Measurements from ENCODE around the gene PROCR.
"Not testable (repeated sequence)": the region's sequence is repeated elsewhere in the genome, so short reads cannot be mapped to it uniquely, and the experiment has no call there.

DNA sequence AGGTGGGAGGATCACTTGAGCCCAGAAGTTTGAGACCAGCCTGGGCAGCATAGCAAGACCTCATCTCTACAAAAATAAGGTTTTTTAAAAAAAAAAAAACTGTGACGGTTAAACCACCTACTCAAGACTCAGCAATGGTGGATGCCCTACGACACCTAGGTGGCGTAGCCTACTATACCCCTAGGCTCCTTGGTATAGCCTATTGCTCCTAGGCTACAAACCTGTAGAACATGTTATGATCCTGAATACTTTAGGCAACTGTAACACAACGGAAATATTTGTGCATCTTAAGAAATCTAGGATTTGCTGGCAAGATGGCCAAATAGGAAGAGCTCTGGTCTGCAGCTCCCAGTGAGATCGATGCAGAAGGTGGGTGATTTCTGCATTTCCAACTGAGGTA lies 11.5 kb upstream of the PROCR start:
- TF ChIP-seq, protein P1, sequence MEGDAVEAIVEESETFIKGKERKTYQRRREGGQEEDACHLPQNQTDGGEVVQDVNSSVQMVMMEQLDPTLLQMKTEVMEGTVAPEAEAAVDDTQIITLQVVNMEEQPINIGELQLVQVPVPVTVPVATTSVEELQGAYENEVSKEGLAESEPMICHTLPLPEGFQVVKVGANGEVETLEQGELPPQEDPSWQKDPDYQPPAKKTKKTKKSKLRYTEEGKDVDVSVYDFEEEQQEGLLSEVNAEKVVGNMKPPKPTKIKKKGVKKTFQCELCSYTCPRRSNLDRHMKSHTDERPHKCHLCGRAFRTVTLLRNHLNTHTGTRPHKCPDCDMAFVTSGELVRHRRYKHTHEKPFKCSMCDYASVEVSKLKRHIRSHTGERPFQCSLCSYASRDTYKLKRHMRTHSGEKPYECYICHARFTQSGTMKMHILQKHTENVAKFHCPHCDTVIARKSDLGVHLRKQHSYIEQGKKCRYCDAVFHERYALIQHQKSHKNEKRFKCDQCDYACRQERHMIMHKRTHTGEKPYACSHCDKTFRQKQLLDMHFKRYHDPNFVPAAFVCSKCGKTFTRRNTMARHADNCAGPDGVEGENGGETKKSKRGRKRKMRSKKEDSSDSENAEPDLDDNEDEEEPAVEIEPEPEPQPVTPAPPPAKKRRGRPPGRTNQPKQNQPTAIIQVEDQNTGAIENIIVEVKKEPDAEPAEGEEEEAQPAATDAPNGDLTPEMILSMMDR (IDR thresholded peaks at IDR 0.05; ENCODE audit: insufficient read depth, low read depth, low read length) = not testable (repeated sequence)
- not testable (repeated sequence) for TF ChIP-seq EZH2 (IDR thresholded peaks at IDR 0.05; ENCODE audit: insufficient read depth, low read length)
